Measurements from ENCODE around the gene METTL16.
"Not testable (repeated sequence)": the region's sequence is repeated elsewhere in the genome, so short reads cannot be mapped to it uniquely, and the experiment has no call there.

The METTL16 gene

DNA sequence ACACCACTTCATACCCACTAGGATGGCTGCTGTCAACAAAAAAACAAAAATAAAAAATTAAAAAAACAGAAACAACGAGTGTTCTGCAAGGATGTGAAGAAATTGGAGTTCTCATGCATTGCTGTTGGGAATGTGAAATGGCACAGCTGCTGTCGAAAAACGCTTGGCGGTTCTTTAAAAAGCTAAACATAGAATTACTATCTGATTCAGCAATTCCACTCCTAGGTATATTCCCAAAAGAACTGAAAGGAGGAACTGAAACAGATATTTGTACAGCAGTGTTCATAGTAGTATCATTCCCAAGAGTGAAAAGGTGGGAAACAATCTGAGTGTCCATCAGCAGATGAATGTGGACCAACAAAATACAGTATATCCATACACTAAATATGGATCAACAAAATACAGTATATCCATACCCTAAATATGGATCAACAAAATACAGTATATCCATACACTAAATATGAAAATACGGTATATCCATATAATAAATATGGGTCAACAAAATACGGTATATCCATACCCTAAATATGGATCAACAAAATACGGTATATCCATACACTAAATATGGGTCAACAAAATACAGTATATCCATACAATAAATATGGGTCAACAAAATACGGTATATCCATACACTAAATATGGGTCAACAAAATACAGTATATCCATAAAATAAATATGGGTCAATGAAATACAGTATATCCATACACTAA lies 8.7 kb downstream of the METTL16 start:
- Histone ChIP-seq H3K9me3 (ENCODE audit: control insufficient read depth in 2 of 2, low read length in 2 of 2) (no peaks in the 10 kb centered on the region), H3K4me3 (ENCODE audit: low read length in 2 of 2) (no peak overlapping the region)

DNA sequence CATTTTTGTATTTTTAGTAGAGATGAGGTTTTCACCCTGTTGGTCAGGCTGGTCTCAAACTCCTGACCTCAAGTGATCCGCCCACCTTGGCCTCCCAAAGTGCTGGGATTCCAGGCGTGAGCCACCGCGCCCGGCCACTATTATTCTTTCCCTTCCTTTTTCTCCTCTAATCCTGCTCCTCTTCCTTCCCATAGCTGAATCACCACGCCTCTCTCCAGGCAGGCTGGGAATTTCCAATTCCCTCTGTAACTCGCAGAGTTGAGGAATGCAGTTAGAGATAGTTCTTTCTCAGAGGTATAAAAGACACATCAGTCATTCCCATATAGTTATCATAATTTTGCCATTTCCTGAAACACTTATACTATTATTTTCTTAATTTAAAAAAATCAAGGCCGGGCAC lies 11.2 kb downstream of the METTL16 start:
- Histone ChIP-seq H3K4me3 (ENCODE audit: low read length in 2 of 2) (no peak overlapping the region), H3K9ac (ENCODE audit: low read length in 2 of 2) (no peak overlapping the region), H3K4me1 (ENCODE audit: control insufficient read depth, insufficient read depth, low read length) (no peaks in the 10 kb centered on the region), H3K36me3 (ENCODE audit: control insufficient read depth in 2 of 2, insufficient read depth in 2 of 2, low read length in 2 of 2) (peaks cover 4 to 7% of the 10 kb centered on the region in 2 donors), H3K9me3 (ENCODE audit: control insufficient read depth in 2 of 2, low read length in 2 of 2) (no peaks in the 10 kb centered on the region), H3K27ac (ENCODE audit: low read length) (no peak overlapping the region), H3K27me3 (ENCODE audit: control insufficient read depth in 1 of 2, insufficient read depth in 2 of 2, low read length in 2 of 2) (no peaks in the 10 kb centered on the region)

More for the DNA sequence above, 8.7 kb downstream of the METTL16 start:
- no peak overlapping the region for H3K27ac ChIP-seq (ENCODE audit: low read length)
- peaks cover 0 to 7% of the 10 kb centered on the region in 2 donors for H3K36me3 ChIP-seq (ENCODE audit: control insufficient read depth in 2 of 2, insufficient read depth in 2 of 2, low read length in 2 of 2)
- H3K27me3 ChIP-seq (ENCODE audit: control insufficient read depth in 1 of 2, insufficient read depth in 2 of 2, low read length in 2 of 2) = no peaks in the 10 kb centered on the region
- no peaks in the 10 kb centered on the region for H3K4me1 ChIP-seq (ENCODE audit: control insufficient read depth, insufficient read depth, low read length)
- H3K9ac ChIP-seq (ENCODE audit: low read length in 2 of 2) = no peak overlapping the region

DNA sequence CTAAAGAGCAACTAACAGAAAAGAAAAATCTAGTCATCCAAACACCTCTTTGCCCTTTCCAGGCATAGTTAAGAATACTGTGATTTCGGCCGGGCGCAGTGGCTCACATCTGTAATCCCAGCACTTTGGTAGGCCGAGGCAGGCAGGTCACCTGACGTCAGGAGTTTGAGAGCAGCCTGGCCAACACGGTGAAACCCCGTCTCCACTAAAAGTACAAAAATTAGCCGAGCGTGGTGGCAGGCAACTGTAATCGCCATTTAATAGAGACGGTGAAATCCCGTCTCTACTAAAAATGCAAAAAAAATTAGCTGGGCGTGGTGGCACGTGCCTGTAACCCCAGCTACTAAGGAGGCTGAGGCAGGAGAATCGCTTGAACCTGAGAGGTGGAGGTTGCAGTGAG lies 22.4 kb downstream of the METTL16 start:
- H3K9me3 ChIP-seq (ENCODE audit: control insufficient read depth in 2 of 2, low read length in 2 of 2); H3K27me3 ChIP-seq (ENCODE audit: control insufficient read depth in 1 of 2, insufficient read depth in 2 of 2, low read length in 2 of 2); H3K27ac ChIP-seq (ENCODE audit: low read length); H3K36me3 ChIP-seq (ENCODE audit: control insufficient read depth in 2 of 2, insufficient read depth in 2 of 2, low read length in 2 of 2); H3K9ac ChIP-seq (ENCODE audit: low read length in 2 of 2); H3K4me1 ChIP-seq (ENCODE audit: control insufficient read depth, insufficient read depth, low read length); H3K4me3 ChIP-seq (ENCODE audit: low read length in 2 of 2): not testable (repeated sequence)

DNA sequence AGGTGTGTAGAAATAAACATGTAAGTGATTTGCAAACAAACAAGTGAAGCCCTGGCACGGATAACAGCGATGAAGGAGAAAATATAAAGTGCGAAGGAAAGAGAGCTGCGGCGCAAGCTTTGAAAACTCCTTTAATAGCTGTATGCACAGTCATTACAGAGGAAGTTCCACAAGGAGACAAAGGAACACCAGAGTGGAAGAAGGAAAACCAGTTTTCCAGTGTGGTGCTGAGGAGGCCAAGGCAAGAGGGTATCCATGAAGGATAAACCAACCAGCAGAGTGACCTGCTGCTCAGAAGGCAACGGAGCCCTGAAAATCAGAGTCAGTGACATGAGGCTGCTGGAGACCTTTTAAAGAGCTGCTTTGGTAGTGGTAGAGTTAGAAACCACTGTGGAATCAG lies 24.4 kb downstream of the METTL16 start:
- H3K27ac ChIP-seq (ENCODE audit: low read length) = no peak overlapping the region
- peaks cover 6% of the 10 kb centered on the region for H3K4me1 ChIP-seq (ENCODE audit: control insufficient read depth, insufficient read depth, low read length)
- no peaks in the 10 kb centered on the region for H3K27me3 ChIP-seq (ENCODE audit: control insufficient read depth in 1 of 2, insufficient read depth in 2 of 2, low read length in 2 of 2)
- H3K9me3 ChIP-seq (ENCODE audit: control insufficient read depth in 2 of 2, low read length in 2 of 2) = no peaks in the 10 kb centered on the region
- H3K9ac ChIP-seq (ENCODE audit: low read length in 2 of 2) = no peak overlapping the region
- no peak overlapping the region for H3K4me3 ChIP-seq (ENCODE audit: low read length in 2 of 2)
- no peaks in the 10 kb centered on the region for H3K36me3 ChIP-seq (ENCODE audit: control insufficient read depth in 2 of 2, insufficient read depth in 2 of 2, low read length in 2 of 2)

DNA sequence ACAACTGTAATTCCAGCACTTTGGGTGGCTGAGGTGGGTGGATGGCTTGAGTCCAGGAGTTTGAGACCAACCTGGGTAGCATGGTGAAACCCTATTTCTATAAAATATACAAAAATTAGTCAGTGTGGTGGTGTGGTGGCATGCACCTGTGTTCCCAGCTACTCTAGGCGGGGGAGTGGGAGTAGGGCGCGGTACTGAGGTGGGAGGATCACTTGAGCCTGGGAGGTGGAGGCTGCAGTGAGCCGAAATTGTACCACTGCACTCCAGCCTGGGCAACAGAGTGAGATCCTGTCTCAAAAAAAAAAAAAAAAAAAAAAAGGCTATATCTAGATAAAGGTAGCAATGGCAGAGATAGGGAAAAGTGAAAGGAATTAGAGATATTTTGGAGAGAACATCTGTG lies 25.0 kb downstream of the METTL16 start:
- H3K4me1 ChIP-seq (ENCODE audit: control insufficient read depth, insufficient read depth, low read length); H3K4me3 ChIP-seq (ENCODE audit: low read length in 2 of 2); H3K36me3 ChIP-seq (ENCODE audit: control insufficient read depth in 2 of 2, insufficient read depth in 2 of 2, low read length in 2 of 2); H3K27ac ChIP-seq (ENCODE audit: low read length); H3K27me3 ChIP-seq (ENCODE audit: control insufficient read depth in 1 of 2, insufficient read depth in 2 of 2, low read length in 2 of 2); H3K9me3 ChIP-seq (ENCODE audit: control insufficient read depth in 2 of 2, low read length in 2 of 2); H3K9ac ChIP-seq (ENCODE audit: low read length in 2 of 2): not testable (repeated sequence)

DNA sequence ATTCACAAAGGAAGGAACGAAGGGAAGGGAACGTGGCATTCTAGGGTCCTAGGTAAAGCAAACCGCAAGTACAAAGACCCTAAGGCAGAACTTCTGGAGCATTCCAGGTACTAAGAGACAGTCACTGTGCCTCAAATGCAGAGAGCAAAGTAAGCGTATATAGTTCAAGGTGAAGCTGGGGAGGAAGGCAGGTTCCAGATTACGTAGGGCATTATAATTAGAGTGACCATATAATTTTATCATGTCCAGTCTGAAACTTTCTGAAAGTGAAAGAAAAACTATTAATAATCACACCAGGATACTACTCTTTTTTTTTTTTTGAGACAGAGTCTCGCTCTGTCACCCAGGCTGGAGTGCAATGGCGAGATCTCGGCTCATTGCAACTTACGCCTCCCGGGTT lies 25.7 kb downstream of the METTL16 start:
- H3K9me3 ChIP-seq (ENCODE audit: control insufficient read depth in 2 of 2, low read length in 2 of 2) = no peaks in the 10 kb centered on the region
- no peak overlapping the region for H3K9ac ChIP-seq (ENCODE audit: low read length in 2 of 2)
- H3K36me3 ChIP-seq (ENCODE audit: control insufficient read depth in 2 of 2, insufficient read depth in 2 of 2, low read length in 2 of 2) = no peaks in the 10 kb centered on the region
- no peaks in the 10 kb centered on the region for H3K27me3 ChIP-seq (ENCODE audit: control insufficient read depth in 1 of 2, insufficient read depth in 2 of 2, low read length in 2 of 2)
- H3K27ac ChIP-seq (ENCODE audit: low read length) = no peak overlapping the region
- peak overlapping the region in 1 of 2 donors; percentile 17 for H3K4me3 ChIP-seq (ENCODE audit: low read length in 2 of 2)
- H3K4me1 ChIP-seq (ENCODE audit: control insufficient read depth, insufficient read depth, low read length) = peaks cover 1% of the 10 kb centered on the region

DNA sequence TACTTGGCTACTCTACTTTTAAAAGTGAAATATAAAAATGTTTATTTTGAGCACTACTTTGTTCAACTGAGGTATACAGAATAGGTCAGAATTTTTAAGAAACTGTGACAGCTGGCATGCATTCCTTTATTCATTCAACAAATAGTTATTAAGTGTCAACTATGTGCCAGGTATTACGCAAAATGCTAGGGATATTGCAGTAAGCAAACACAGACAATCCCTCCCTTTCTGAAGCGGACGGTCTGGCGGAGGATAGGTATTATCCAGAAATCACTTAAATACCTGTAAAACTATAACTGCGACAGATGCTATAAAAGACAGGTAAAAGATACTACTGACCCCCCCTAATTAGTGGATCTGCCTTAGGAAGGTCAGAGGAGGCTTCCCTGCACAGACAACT lies 26.1 kb downstream of the METTL16 start:
- Histone ChIP-seq H3K27me3 (ENCODE audit: control insufficient read depth in 1 of 2, insufficient read depth in 2 of 2, low read length in 2 of 2) (no peaks in the 10 kb centered on the region), H3K36me3 (ENCODE audit: control insufficient read depth in 2 of 2, insufficient read depth in 2 of 2, low read length in 2 of 2) (no peaks in the 10 kb centered on the region), H3K4me1 (ENCODE audit: control insufficient read depth, insufficient read depth, low read length) (no peaks in the 10 kb centered on the region), H3K9me3 (ENCODE audit: control insufficient read depth in 2 of 2, low read length in 2 of 2) (no peaks in the 10 kb centered on the region), H3K4me3 (ENCODE audit: low read length in 2 of 2) (peak overlapping the region in 1 of 2 donors; percentile 17), H3K9ac (ENCODE audit: low read length in 2 of 2) (no peak overlapping the region), H3K27ac (ENCODE audit: low read length) (no peak overlapping the region)

DNA sequence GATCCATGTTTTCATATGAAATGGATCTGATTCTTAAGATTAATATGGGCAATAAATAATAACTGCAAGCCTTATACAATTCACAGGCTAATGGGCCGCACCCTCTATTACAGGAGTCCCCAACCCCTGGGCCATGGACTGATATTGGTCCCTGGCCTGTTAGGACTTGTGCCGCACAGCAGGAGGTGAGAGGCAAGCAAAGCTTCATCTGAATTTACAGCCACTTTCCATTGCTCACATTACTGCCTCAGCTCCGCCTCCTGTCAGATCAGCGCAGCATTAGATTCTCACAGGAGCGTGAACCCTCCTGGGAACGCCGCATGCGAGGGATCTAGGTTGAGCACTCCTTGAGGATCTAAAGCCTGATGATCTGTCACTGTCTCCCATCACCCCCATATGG lies 26.8 kb downstream of the METTL16 start:
- H3K27ac ChIP-seq (ENCODE audit: low read length) = no peak overlapping the region
- no peak overlapping the region for H3K4me3 ChIP-seq (ENCODE audit: low read length in 2 of 2)
- H3K27me3 ChIP-seq (ENCODE audit: control insufficient read depth in 1 of 2, insufficient read depth in 2 of 2, low read length in 2 of 2) = no peaks in the 10 kb centered on the region

DNA sequence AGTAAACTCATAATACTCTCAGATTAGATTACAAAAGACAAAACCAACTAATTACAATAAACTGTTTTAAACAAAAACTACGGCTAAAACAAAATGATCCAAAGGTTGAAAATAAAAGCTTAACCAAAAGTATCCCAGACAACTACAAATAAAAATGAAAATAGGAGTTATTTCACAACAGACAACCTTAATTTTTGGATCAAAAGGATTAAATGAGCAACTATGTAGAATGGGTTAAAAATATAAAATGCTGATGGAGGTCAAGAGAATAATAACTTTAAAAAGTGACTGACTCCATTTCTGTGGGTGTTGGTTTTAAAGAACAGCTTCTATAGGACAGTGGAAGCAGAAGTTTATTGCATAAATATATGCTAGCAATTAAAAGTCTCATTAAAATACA lies 28.6 kb downstream of the METTL16 start:
- Histone ChIP-seq H3K9ac (ENCODE audit: low read length in 2 of 2) (no peak overlapping the region), H3K27ac (ENCODE audit: low read length) (no peak overlapping the region), H3K4me3 (ENCODE audit: low read length in 2 of 2) (no peak overlapping the region), H3K9me3 (ENCODE audit: control insufficient read depth in 2 of 2, low read length in 2 of 2) (no peaks in the 10 kb centered on the region), H3K27me3 (ENCODE audit: control insufficient read depth in 1 of 2, insufficient read depth in 2 of 2, low read length in 2 of 2) (no peaks in the 10 kb centered on the region), H3K36me3 (ENCODE audit: control insufficient read depth in 2 of 2, insufficient read depth in 2 of 2, low read length in 2 of 2) (peaks cover under 1 to 2% of the 10 kb centered on the region in 2 donors), H3K4me1 (ENCODE audit: control insufficient read depth, insufficient read depth, low read length) (no peaks in the 10 kb centered on the region)

More for the DNA sequence above, 26.8 kb downstream of the METTL16 start:
- Histone ChIP-seq H3K9me3 (ENCODE audit: control insufficient read depth in 2 of 2, low read length in 2 of 2) (no peaks in the 10 kb centered on the region), H3K4me1 (ENCODE audit: control insufficient read depth, insufficient read depth, low read length) (no peaks in the 10 kb centered on the region), H3K9ac (ENCODE audit: low read length in 2 of 2) (no peak overlapping the region), H3K36me3 (ENCODE audit: control insufficient read depth in 2 of 2, insufficient read depth in 2 of 2, low read length in 2 of 2) (no peaks in the 10 kb centered on the region)

DNA sequence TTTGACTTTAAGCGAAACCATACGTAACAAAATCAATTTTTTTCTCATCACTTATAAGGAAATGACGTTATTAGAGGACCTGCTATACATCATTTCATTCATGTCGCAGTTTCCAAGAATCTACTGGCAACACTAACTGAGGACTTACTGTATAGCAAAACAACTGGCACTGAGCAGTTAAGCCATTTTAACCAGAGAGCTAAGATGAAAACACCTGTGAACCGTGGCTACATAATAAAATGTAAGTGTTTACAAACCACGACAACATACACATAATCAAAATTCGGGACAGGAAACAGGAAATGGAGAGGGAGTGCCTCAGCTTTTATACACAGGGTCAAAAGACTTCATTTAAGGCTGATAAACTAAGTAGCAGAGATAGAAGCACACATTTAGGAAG lies 29.5 kb downstream of the METTL16 start:
- Histone ChIP-seq H3K4me1 (ENCODE audit: control insufficient read depth, insufficient read depth, low read length) (no peaks in the 10 kb centered on the region), H3K27ac (ENCODE audit: low read length) (no peak overlapping the region), H3K9ac (ENCODE audit: low read length in 2 of 2) (no peak overlapping the region), H3K4me3 (ENCODE audit: low read length in 2 of 2) (no peak overlapping the region), H3K36me3 (ENCODE audit: control insufficient read depth in 2 of 2, insufficient read depth in 2 of 2, low read length in 2 of 2) (peaks cover 5% of the 10 kb centered on the region in 2 donors), H3K27me3 (ENCODE audit: control insufficient read depth in 1 of 2, insufficient read depth in 2 of 2, low read length in 2 of 2) (no peaks in the 10 kb centered on the region), H3K9me3 (ENCODE audit: control insufficient read depth in 2 of 2, low read length in 2 of 2) (no peaks in the 10 kb centered on the region)

DNA sequence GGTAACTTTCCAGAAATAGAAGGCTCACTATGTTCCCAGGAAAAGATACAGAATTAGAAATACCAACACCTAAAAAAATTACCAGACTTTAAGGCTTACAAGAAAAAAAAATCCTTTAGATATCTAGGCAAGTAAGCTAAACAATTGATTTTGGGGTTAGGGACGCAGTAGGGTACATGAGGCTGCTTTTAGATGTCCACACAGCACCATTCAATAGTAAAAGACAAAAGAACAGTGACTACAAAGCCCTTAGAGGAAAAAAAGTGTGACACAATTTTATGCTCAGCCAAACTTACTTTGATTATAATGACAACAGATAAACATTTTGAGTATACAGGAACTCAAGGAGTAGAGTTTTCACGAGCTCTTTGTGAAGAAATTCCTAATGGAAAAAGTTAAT lies 29.9 kb downstream of the METTL16 start:
- H3K4me3 ChIP-seq (ENCODE audit: low read length in 2 of 2) = no peak overlapping the region

More for the DNA sequence above, 29.9 kb downstream of the METTL16 start:
- no peaks in the 10 kb centered on the region for H3K27me3 ChIP-seq (ENCODE audit: control insufficient read depth in 1 of 2, insufficient read depth in 2 of 2, low read length in 2 of 2)
- H3K9ac ChIP-seq (ENCODE audit: low read length in 2 of 2) = no peak overlapping the region
- no peaks in the 10 kb centered on the region for H3K4me1 ChIP-seq (ENCODE audit: control insufficient read depth, insufficient read depth, low read length)
- H3K9me3 ChIP-seq (ENCODE audit: control insufficient read depth in 2 of 2, low read length in 2 of 2) = no peaks in the 10 kb centered on the region
- no peak overlapping the region for H3K27ac ChIP-seq (ENCODE audit: low read length)
- peaks cover 5% of the 10 kb centered on the region in 2 donors for H3K36me3 ChIP-seq (ENCODE audit: control insufficient read depth in 2 of 2, insufficient read depth in 2 of 2, low read length in 2 of 2)

Data from stomach smooth muscle (tissue), 2 donors.